HTR-8/SVneo (cell line): ENCODE data around the gene LPIN2.

ENCODE experiments used
- DNase-seq: peaks from one replicate; pipeline ENCODE4 v3.0.0; 2011; ENCODE audit warnings: low spot score, mixed read lengths; ENCODE audit not compliant: insufficient read length
- FAIRE-seq: peaks from 2 replicates; lab custom pipeline; 2011; peaks lifted over from hg19 to GRCh38; lab: Jason Lieb, UNC

LPIN2 gene

DNA sequence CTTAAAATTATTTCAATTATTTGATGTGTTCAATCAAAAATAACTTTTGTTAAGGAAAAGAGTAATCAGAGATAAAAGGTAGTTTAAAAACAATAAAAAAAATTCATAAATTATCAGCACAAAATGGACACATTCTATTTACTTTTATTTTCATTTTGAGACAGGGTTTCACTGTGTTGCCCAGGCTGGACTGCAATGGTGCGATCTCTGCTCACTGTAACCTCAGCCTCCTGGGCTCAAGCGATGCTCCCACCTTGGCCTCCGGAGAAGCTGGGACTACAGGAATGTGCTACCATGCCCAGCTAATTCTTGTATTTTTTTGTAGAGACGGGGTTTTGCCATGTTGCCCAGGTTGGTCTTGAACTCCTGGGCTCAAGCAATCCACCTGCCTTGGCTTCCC is 47.1 kb downstream of the LPIN2 start:
- DNase-seq, result no peak
- no peak for FAIRE-seq

DNA sequence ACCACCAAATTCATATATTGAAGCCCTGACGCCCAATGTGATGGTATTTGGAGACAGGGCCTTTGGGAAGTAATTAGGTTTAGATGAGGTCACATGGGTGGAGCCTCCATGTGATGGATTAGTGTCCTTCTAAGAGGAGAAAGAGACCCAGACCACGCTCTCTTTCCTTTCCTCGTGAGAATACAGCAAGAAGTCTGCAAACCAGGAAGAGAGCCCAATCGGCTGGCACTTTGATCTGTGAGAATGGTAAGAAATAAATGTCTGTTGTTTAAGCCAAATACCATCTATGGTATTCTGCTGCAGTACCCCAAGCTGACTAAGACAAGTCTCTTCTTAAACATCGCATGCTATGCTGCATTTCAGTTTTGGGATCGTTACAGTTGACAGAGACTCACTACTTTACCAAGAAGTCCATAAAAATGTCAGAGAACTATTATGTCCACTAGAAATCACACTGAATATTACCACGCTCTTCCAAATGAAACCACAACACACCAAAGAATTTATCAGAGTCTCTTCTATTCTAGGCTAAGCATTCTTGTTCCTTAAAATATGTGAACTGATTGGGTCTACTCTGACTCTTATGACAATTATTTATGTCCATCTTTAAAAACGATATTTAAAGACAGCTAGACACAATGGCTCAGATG is 48.5 kb downstream of the LPIN2 start:
- FAIRE-seq, result no peak
- DNase-seq, result no peak
